Tibial nerve (tissue), 4 donors: ENCODE results near the gene KIT.

Source experiments
- EP300 ChIP-seq, 2 donors: sonication (generic); formaldehyde crosslinking; IDR thresholded peaks; one replicate each; pipeline ENCODE4 v1.6.1; 2017; ENCODE audit warnings: antibody characterized with exemption in 2 of 2, mild to moderate bottlenecking in 1 of 2
- TF ChIP-seq, protein P1 (sequence below), 5 experiments: fragments of 200-600 bp in 3 of 5; fragments of 450-650 bp in 2 of 5; sonication (generic) in 3 of 5; IDR thresholded peaks; one replicate each; pipeline ENCODE4 v1.5.1; 2016 to 2019; ENCODE audit warnings: antibody characterized with exemption in 5 of 5, mild to moderate bottlenecking in 3 of 5, moderate library complexity in 2 of 5

GRCh38 chr4:54727346-54727745 is 69.6 kb downstream of the KIT start:
- TF ChIP-seq, protein P1, sequence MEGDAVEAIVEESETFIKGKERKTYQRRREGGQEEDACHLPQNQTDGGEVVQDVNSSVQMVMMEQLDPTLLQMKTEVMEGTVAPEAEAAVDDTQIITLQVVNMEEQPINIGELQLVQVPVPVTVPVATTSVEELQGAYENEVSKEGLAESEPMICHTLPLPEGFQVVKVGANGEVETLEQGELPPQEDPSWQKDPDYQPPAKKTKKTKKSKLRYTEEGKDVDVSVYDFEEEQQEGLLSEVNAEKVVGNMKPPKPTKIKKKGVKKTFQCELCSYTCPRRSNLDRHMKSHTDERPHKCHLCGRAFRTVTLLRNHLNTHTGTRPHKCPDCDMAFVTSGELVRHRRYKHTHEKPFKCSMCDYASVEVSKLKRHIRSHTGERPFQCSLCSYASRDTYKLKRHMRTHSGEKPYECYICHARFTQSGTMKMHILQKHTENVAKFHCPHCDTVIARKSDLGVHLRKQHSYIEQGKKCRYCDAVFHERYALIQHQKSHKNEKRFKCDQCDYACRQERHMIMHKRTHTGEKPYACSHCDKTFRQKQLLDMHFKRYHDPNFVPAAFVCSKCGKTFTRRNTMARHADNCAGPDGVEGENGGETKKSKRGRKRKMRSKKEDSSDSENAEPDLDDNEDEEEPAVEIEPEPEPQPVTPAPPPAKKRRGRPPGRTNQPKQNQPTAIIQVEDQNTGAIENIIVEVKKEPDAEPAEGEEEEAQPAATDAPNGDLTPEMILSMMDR (IDR thresholded peaks at IDR 0.05), result no peak
- TF ChIP-seq EP300 (IDR thresholded peaks at IDR 0.05), result no peak
